Measurements from ENCODE around the gene TMC8. TPM values are rescaled to one million over a fixed set of nuclear protein-coding genes. Genes with fewer than 3 reads are reported as not detected.

Gene TMC8
- total RNA-seq, 2 donors from 2014 or later: 5.3 to 5.4 TPM

- TF ChIP-seq CTCF (IDR thresholded peaks at IDR 0.05): no peak
- no peak overlapping the region for H3K9ac ChIP-seq (ENCODE audit: low read depth in 2 of 2, low read length in 2 of 2)
- no peak for DNase-seq
- H3K27me3 ChIP-seq: no peaks in the 10 kb centered on the region
- no peaks in the 10 kb centered on the region for H3K4me1 ChIP-seq
- intact Hi-C loops (cut with DNase I): no loop called here
- H3K4me3 ChIP-seq: no peak overlapping the region
- H3K36me3 ChIP-seq: no peaks in the 10 kb centered on the region
- H3K27ac ChIP-seq: no peak overlapping the region
- H3K9me3 ChIP-seq: no peaks in the 10 kb centered on the region
Measured at GRCh38 chr17:78106211-78106610, 24.4 kb upstream of the TMC8 start.

DNA sequence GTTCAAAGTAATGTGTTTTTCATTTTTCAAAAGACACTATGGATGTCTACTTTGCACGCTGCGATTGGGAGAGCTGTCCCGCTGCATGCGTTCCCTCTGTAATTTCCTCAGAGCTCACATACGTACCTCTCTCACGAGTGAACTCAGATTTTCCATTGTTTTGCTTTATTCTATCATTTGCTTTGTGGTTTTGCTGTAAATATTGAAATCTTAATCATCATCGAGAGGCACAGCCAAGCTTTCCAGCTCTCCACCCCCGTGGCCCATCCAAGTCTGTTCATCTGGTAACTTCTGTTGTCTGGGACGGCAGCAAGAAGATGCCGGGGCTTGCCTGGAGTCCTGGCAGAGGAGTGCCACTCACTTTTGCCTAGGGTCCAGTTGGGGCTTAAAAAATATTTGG, 23.1 kb upstream of the TMC8 start:
- no peak overlapping the region for H3K27ac ChIP-seq
- intact Hi-C loops (cut with DNase I): no loop called here

GRCh38 chr17:78107976-78108725, 22.4 kb upstream of the TMC8 start:
- Histone ChIP-seq H3K4me3 (no peak overlapping the region), H3K36me3 (peaks cover 3% of the 10 kb centered on the region), H3K4me1 (no peaks in the 10 kb centered on the region), H3K9me3 (no peaks in the 10 kb centered on the region), H3K9ac (ENCODE audit: low read depth in 2 of 2, low read length in 2 of 2) (no peak overlapping the region), H3K27me3 (no peaks in the 10 kb centered on the region), H3K27ac (no peak overlapping the region)
- no peak for DNase-seq
- intact Hi-C loops (cut with DNase I): no loop called here
- no peak for TF ChIP-seq CTCF (IDR thresholded peaks at IDR 0.05)

More for the DNA sequence above, 23.1 kb upstream of the TMC8 start:
- no peaks in the 10 kb centered on the region for H3K9me3 ChIP-seq
- no peak for DNase-seq
- H3K4me3 ChIP-seq: no peak overlapping the region
- no peak overlapping the region for H3K9ac ChIP-seq (ENCODE audit: low read depth in 2 of 2, low read length in 2 of 2)
- no peaks in the 10 kb centered on the region for H3K4me1 ChIP-seq
- peaks cover 3% of the 10 kb centered on the region for H3K36me3 ChIP-seq
- no peaks in the 10 kb centered on the region for H3K27me3 ChIP-seq
- TF ChIP-seq CTCF (IDR thresholded peaks at IDR 0.05): no peak

- no peak overlapping the region for H3K4me3 ChIP-seq
- peaks cover 3% of the 10 kb centered on the region for H3K36me3 ChIP-seq
- no peak overlapping the region for H3K27ac ChIP-seq
- intact Hi-C loops (cut with DNase I): no loop called here
- H3K27me3 ChIP-seq: no peaks in the 10 kb centered on the region
- H3K9me3 ChIP-seq: no peaks in the 10 kb centered on the region
- H3K9ac ChIP-seq (ENCODE audit: low read depth in 2 of 2, low read length in 2 of 2): no peak overlapping the region
- H3K4me1 ChIP-seq: no peaks in the 10 kb centered on the region
- TF ChIP-seq CTCF (IDR thresholded peaks at IDR 0.05): no peak
- no peak for DNase-seq
Measured at GRCh38 chr17:78108726-78109488, 21.7 kb upstream of the TMC8 start.

DNA sequence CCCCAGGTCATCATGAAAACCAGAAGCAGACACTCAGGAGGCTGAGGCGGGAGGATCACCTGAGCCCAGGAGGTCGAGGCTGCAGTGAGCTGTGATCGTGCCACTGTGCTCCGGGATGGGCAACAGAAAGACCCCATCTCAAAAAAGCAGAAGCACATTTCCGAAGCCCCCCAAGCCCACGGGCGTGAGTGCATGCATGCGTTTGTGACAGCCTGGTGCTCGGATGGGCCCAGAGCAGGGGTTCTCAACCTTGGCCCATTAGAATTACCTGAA, 21.1 kb upstream of the TMC8 start:
- Histone ChIP-seq H3K4me3 (no peak overlapping the region), H3K9me3 (no peaks in the 10 kb centered on the region), H3K36me3 (peaks cover 3% of the 10 kb centered on the region), H3K9ac (ENCODE audit: low read depth in 2 of 2, low read length in 2 of 2) (no peak overlapping the region), H3K27ac (no peak overlapping the region), H3K4me1 (no peaks in the 10 kb centered on the region), H3K27me3 (no peaks in the 10 kb centered on the region)
- intact Hi-C loops (cut with DNase I): no loop called here
- DNase-seq: no peak
- no peak for TF ChIP-seq CTCF (IDR thresholded peaks at IDR 0.05)
